ENCODE results near the gene CCDC33. TPM values are rescaled to one million over a fixed set of nuclear protein-coding genes. Genes with fewer than 3 reads are reported as not detected.

Gene CCDC33
- polyA plus RNA-seq, 1 of the 3 experiments (the other 2 are of a cell fraction) = 4.0 TPM

- H3K79me2 ChIP-seq (ENCODE audit: insufficient read depth) = peaks cover 21% of the 10 kb centered on the region; the same call in 1 of the 2 replicates
- H3K4me2 ChIP-seq = peak overlapping the region; percentile 82; the same call in 1 of the 2 replicates
- no peaks in the 10 kb centered on the region for H3K9me2 ChIP-seq
- peak overlapping the region; percentile 50; the same call in 1 of the 2 replicates for H3K9ac ChIP-seq
- H3K4me1 ChIP-seq (ENCODE audit: control insufficient read depth in 1 of 2, insufficient read depth in 2 of 2, low read depth in 1 of 2, low read length in 1 of 2) = peaks cover 60 to 96% of the 10 kb centered on the region in 2 experiments
- H2AFZ ChIP-seq (ENCODE audit: low read depth) = no peak overlapping the region
- H3K4me3 ChIP-seq (ENCODE audit: low read depth in 2 of 2, low read length in 1 of 2) = peak overlapping the region; percentile 17 to 50; a peak in 3 of 4 replicates
- CTCF ChIA-PET = interaction anchor here (1.0 to 10.7 kb wide), 14 partner anchors 16 to 118 kb away, joined by 3 to 85 read pairs (median 8); no protein-coding TSS in a partner anchor
- peak overlapping the region; percentile 80 to 97 for H3K27ac ChIP-seq (ENCODE audit: low read depth in 2 of 2, low read length in 1 of 2)
- no peaks in the 10 kb centered on the region for H3K27me3 ChIP-seq (ENCODE audit: insufficient read depth)
- WGBS (ENCODE audit: low lambda C conversion rate) = 28% methylated on average over 3 of the region's 10 CpGs
- H4K20me1 ChIP-seq (ENCODE audit: insufficient read depth) = no peaks in the 10 kb centered on the region
- H3K36me3 ChIP-seq (replicated peaks in 1 of 2; ENCODE audit: control insufficient read depth in 1 of 2, insufficient read depth in 2 of 2, low read length in 1 of 2) = peaks cover 0 to 2% of the 10 kb centered on the region in 2 experiments
- POLR2A ChIA-PET = interaction anchor here (0.7 to 2.7 kb wide), 8 partner anchors 19 to 68 kb away, joined by 3 to 16 read pairs (median 4); no protein-coding TSS in a partner anchor
- peaks cover 22% of the 10 kb centered on the region for H3F3A ChIP-seq (replicated peaks; ENCODE audit: insufficient read depth)
- H3K9me3 ChIP-seq = no peaks in the 10 kb centered on the region
- 0 out of 2 replicates have a peak, but pooled peaks have one; percentile 38 for TF ChIP-seq MAX (IDR thresholded peaks at IDR 0.05; ENCODE audit: low read depth)
- TF ChIP-seq MEF2A (IDR thresholded peaks at IDR 0.05; ENCODE audit: borderline replicate concordance, low read depth) = no peak
- TF ChIP-seq MXI1 (IDR thresholded peaks at IDR 0.05; ENCODE audit: low read depth, low read length) = peak; percentile 35; the same call in 1 of the 2 replicates
- TF ChIP-seq USF2 (IDR thresholded peaks at IDR 0.05; ENCODE audit: borderline replicate concordance, low read depth, low read length) = no peak
- 0 out of 2 replicates have a peak, but pooled peaks have one; percentile 21 for TF ChIP-seq REST (IDR thresholded peaks at IDR 0.05; ENCODE audit: low read depth, low read length)
- TF ChIP-seq RXRA (IDR thresholded peaks at IDR 0.05; ENCODE audit: borderline replicate concordance, low read depth) = no peak
- TF ChIP-seq TCF12 (IDR thresholded peaks at IDR 0.05) = peak; percentile 44; the same call in 1 of the 2 replicates
- TF ChIP-seq NRF1 (IDR thresholded peaks at IDR 0.05; ENCODE audit: low read depth, low read length) = no peak
- TF ChIP-seq RAD21 (IDR thresholded peaks at IDR 0.05; ENCODE audit: low read length) = peak; percentile 39
- TF ChIP-seq POLR2AphosphoS5 (IDR thresholded peaks at IDR 0.05; ENCODE audit: low read depth, low read length) = peak; percentile 67
- peak; percentile 82 for DNase-seq
Measured at GRCh38 chr15:74203914-74204431, 32.2 kb upstream of the CCDC33 start.

- H3K9ac ChIP-seq = no peak overlapping the region
- no peaks in the 10 kb centered on the region for H3K9me2 ChIP-seq
- peak overlapping the region in 1 of 2 experiments; percentile 54; a peak in 1 of 4 replicates for H3K27ac ChIP-seq (ENCODE audit: low read depth in 2 of 2, low read length in 1 of 2)
- H3K4me2 ChIP-seq = no peak overlapping the region
- no peak for DNase-seq
- no peaks in the 10 kb centered on the region for H3K9me3 ChIP-seq
- no peaks in the 10 kb centered on the region for H3K36me3 ChIP-seq (replicated peaks in 1 of 2; ENCODE audit: control insufficient read depth in 1 of 2, insufficient read depth in 2 of 2, low read length in 1 of 2)
- peaks cover 10% of the 10 kb centered on the region; the same call in 1 of the 2 replicates for H3K79me2 ChIP-seq (ENCODE audit: insufficient read depth)
- H2AFZ ChIP-seq (ENCODE audit: low read depth) = no peak overlapping the region
- H3F3A ChIP-seq (replicated peaks; ENCODE audit: insufficient read depth) = peaks cover 31% of the 10 kb centered on the region
- WGBS (ENCODE audit: low lambda C conversion rate) = 80% methylated on average over 1 of the region's 4 CpGs
- no peaks in the 10 kb centered on the region for H3K27me3 ChIP-seq (ENCODE audit: insufficient read depth)
- no peak overlapping the region for H3K4me3 ChIP-seq (ENCODE audit: low read depth in 2 of 2, low read length in 1 of 2)
- H3K4me1 ChIP-seq (ENCODE audit: control insufficient read depth in 1 of 2, insufficient read depth in 2 of 2, low read depth in 1 of 2, low read length in 1 of 2) = peaks cover 61 to 90% of the 10 kb centered on the region in 2 experiments
- ChIA-PET POLR2A (interaction anchor here (0.6 to 1.1 kb wide), 2 partner anchors 75 to 86 kb away, joined by 3 to 6 read pairs; partner anchors contain the start of gene ISLR2), CTCF (interaction anchor here (0.9 to 2.7 kb wide), 6 partner anchors 11 to 102 kb away, joined by 3 to 11 read pairs (median 4); no protein-coding TSS in a partner anchor)
- no peaks in the 10 kb centered on the region for H4K20me1 ChIP-seq (ENCODE audit: insufficient read depth)
- TF ChIP-seq MXI1 (IDR thresholded peaks at IDR 0.05; ENCODE audit: low read depth, low read length) = no peak
- no peak for TF ChIP-seq NFIC (IDR thresholded peaks at IDR 0.05; ENCODE audit: borderline replicate concordance)
- no peak for TF ChIP-seq SIN3A (IDR thresholded peaks at IDR 0.05; ENCODE audit: borderline replicate concordance, low read depth, low read length)
- TF ChIP-seq, protein P1, sequence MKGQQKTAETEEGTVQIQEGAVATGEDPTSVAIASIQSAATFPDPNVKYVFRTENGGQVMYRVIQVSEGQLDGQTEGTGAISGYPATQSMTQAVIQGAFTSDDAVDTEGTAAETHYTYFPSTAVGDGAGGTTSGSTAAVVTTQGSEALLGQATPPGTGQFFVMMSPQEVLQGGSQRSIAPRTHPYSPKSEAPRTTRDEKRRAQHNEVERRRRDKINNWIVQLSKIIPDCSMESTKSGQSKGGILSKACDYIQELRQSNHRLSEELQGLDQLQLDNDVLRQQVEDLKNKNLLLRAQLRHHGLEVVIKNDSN (IDR thresholded peaks at IDR 0.05; ENCODE audit: borderline replicate concordance, low read depth) = no peak
- TF ChIP-seq EZH2phosphoT487 (IDR thresholded peaks at IDR 0.05; ENCODE audit: borderline replicate concordance, low read depth) = no peak
- no peak for TF ChIP-seq CHD2 (IDR thresholded peaks at IDR 0.05; ENCODE audit: low read length, partially characterized antibody)
- no peak for TF ChIP-seq TEAD4 (IDR thresholded peaks at IDR 0.05; ENCODE audit: borderline replicate concordance, insufficient read depth)
- TF ChIP-seq ELF1 (IDR thresholded peaks at IDR 0.05) = no peak
- TF ChIP-seq POLR2AphosphoS5 (IDR thresholded peaks at IDR 0.05; ENCODE audit: low read depth, low read length) = no peak
- no peak for TF ChIP-seq JUND (IDR thresholded peaks at IDR 0.05)
- TF ChIP-seq TAF1 (IDR thresholded peaks at IDR 0.05; ENCODE audit: borderline replicate concordance, low read depth, low read length) = no peak
- TF ChIP-seq YY1 (IDR thresholded peaks at IDR 0.05; ENCODE audit: low read depth) = no peak
- TF ChIP-seq GABPA (IDR thresholded peaks at IDR 0.05; ENCODE audit: low read depth) = no peak
- TF ChIP-seq RCOR1 (IDR thresholded peaks at IDR 0.05; ENCODE audit: low read length) = no peak
- TF ChIP-seq MEF2A (IDR thresholded peaks at IDR 0.05; ENCODE audit: borderline replicate concordance, low read depth) = no peak
Measured at GRCh38 chr15:74205582-74205947, 30.6 kb upstream of the CCDC33 start.
